SJCRH30 (cell line): ENCODE results near the gene PTPN12. TPM values are rescaled to one million over a fixed set of nuclear protein-coding genes. Genes with fewer than 3 reads are reported as not detected.
"Not testable (repeated sequence)": the region's sequence is repeated elsewhere in the genome, so short reads cannot be mapped to it uniquely, and the experiment has no call there.

Experiments used
- DNase-seq, 2 experiments: peaks; one replicate each; pipeline ENCODE4 v3.0.0-alpha.2; 2015 to 2020
- H3K27ac ChIP-seq: fragments of 250-450 bp; sonication (Bioruptor Pico); 2 replicates; pipeline ENCODE4 v1.5.1; 2020; ENCODE audit warnings: mild to moderate bottlenecking, moderate library complexity
- H3K27me3 ChIP-seq: fragments of 250-450 bp; sonication (Bioruptor Pico); 2 replicates; pipeline ENCODE4 v1.5.1; 2020; ENCODE audit warnings: mild to moderate bottlenecking, moderate library complexity
- H3K36me3 ChIP-seq: fragments of 250-450 bp; sonication (Bioruptor Pico); 2 replicates; pipeline ENCODE4 v1.5.1; 2020; ENCODE audit warnings: mild to moderate bottlenecking, moderate library complexity
- H3K4me1 ChIP-seq: fragments of 250-450 bp; sonication (Bioruptor Pico); 2 replicates; pipeline ENCODE4 v1.5.1; 2020; ENCODE audit warnings: mild to moderate bottlenecking, moderate library complexity
- H3K4me3 ChIP-seq: fragments of 250-450 bp; sonication (Bioruptor Pico); 2 replicates; pipeline ENCODE4 v1.5.1; 2020; ENCODE audit warnings: mild to moderate bottlenecking, moderate library complexity
- H3K9me3 ChIP-seq: fragments of 250-450 bp; sonication (Bioruptor Pico); replicated peaks from 2 replicates; pipeline ENCODE4 v1.5.1; 2020; ENCODE audit warnings: mild to moderate bottlenecking, moderate library complexity
- total RNA-seq: library from RNA; depleted of rRNA; stranded (reverse); fragments of >200 nt; shearing (Covaris generic); gene quantifications from 2 replicates; pipeline ENCODE4 v1.2.3, GENCODE V29; 2014

PTPN12 gene
- total RNA-seq, 1 experiment from 2014 or later = 47.0 TPM

- Histone ChIP-seq H3K27ac (no peak overlapping the region), H3K9me3 (no peaks in the 10 kb centered on the region), H3K4me1 (no peaks in the 10 kb centered on the region), H3K4me3 (no peak overlapping the region), H3K36me3 (peaks cover 65% of the 10 kb centered on the region), H3K27me3 (no peaks in the 10 kb centered on the region)
- DNase-seq = no peak
These were observed 43.8 kb downstream of the PTPN12 start for GRCh38 chr7:77580762-77581350.

DNA sequence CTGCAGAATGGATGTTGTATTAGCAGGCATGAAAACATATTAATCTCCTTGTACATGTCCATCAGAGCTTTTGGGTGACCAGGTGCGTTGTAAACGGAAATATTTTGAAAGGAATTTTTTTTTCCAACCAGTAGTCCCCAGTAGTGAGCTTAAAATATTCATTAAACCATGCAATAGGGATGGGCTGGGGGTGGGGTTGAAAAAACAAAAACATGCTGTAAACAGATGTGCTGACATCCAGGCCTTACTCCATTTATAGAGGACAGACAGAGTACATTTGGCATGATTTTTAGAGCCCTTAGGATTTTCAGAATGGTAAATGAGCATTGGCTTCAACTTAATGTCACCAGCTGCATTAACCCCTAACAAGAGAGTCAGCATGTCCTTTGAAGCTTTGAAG lies 50.2 kb downstream of the PTPN12 start:
- no peaks in the 10 kb centered on the region for H3K9me3 ChIP-seq
- no peak for DNase-seq
- H3K4me1 ChIP-seq = no peaks in the 10 kb centered on the region
- H3K36me3 ChIP-seq = peaks cover 66% of the 10 kb centered on the region
- H3K4me3 ChIP-seq = no peak overlapping the region
- H3K27ac ChIP-seq = no peak overlapping the region
- H3K27me3 ChIP-seq = no peaks in the 10 kb centered on the region

DNA sequence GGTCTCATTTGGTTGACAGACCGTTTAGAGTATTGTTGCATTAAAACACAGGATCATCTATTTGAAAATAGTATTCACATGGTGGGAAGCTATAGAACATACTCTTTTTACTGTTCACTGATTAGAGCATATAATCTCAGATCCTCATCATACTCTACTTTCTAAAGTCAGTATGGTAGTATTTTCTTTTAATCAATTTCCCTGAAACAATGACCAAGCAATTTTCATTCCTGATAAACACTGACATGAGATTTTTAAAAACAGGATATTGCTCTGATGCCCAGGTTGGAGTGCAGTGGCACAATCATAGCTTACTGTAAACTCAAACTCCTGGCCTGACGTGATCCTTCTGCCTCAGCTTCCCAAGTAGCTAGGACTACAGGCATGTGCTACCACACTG lies 63.9 kb downstream of the PTPN12 start:
- Histone ChIP-seq H3K36me3 (peaks cover 82% of the 10 kb centered on the region), H3K27ac (no peak overlapping the region)
- DNase-seq = no peak

DNA sequence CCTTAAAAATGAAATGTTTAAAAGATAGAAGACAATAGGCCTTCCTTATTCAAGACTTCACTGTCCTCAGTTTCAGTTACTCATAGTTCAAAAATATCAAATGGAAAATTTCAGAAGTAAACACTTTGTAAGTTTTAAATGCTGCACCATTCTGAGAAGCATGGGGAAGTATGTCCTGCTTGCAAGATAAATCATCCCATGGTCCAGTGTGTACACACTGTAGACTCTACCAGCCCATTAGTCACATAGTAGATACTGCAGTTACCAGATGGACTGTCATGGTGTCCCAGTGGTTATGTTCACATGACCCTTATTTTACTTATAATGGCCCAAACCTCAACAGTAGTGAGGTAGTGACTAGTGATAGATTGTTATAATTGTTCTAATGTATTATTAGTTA lies 69.5 kb downstream of the PTPN12 start:
- H3K4me3 ChIP-seq = no peak overlapping the region
- peaks cover 78% of the 10 kb centered on the region for H3K36me3 ChIP-seq
- no peaks in the 10 kb centered on the region for H3K9me3 ChIP-seq
- no peak for DNase-seq
- no peaks in the 10 kb centered on the region for H3K27me3 ChIP-seq
- H3K27ac ChIP-seq = no peak overlapping the region
- no peaks in the 10 kb centered on the region for H3K4me1 ChIP-seq

More for the DNA sequence above, 63.9 kb downstream of the PTPN12 start:
- H3K4me3 ChIP-seq = no peak overlapping the region
- no peaks in the 10 kb centered on the region for H3K4me1 ChIP-seq
- H3K9me3 ChIP-seq = no peaks in the 10 kb centered on the region
- H3K27me3 ChIP-seq = no peaks in the 10 kb centered on the region

DNA sequence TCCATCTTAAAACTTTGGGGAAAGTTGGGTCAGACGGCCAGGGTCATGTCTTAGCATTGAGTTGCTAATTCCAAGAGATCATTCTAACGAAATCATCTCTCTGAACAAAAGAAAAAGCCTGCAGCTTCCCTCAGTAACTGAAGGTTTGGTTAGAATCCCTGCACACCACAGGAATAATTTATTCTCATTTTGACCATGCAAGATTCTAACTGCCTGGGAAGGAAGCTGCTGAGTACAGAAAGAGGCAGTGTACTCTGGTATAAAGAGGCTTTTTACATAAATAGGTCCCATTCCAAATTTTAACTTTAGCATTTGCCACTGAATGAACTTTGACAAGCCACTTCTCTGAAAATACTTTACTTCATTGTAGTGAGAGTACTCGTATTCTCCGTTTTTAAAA lies 82.2 kb downstream of the PTPN12 start:
- Histone ChIP-seq H3K4me3 (no peak overlapping the region), H3K36me3 (peaks cover 84% of the 10 kb centered on the region), H3K4me1 (no peaks in the 10 kb centered on the region), H3K27me3 (no peaks in the 10 kb centered on the region), H3K9me3 (no peaks in the 10 kb centered on the region), H3K27ac (no peak overlapping the region)
- no peak for DNase-seq

GRCh38 chr7:77626586-77627308 lies 89.7 kb downstream of the PTPN12 start:
- Histone ChIP-seq H3K27me3 (no peaks in the 10 kb centered on the region), H3K4me3 (no peak overlapping the region), H3K36me3 (peaks cover 59% of the 10 kb centered on the region), H3K9me3 (no peaks in the 10 kb centered on the region), H3K4me1 (no peaks in the 10 kb centered on the region), H3K27ac (no peak overlapping the region)
- no peak for DNase-seq

DNA sequence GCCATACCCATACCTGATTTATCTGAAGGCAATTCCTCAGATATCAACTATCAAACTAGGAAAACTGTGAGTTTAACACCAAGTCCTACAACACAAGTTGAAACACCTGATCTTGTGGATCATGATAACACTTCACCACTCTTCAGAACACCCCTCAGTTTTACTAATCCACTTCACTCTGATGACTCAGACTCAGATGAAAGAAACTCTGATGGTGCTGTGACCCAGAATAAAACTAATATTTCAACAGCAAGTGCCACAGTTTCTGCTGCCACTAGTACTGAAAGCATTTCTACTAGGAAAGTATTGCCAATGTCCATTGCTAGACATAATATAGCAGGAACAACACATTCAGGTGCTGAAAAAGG lies 90.2 kb downstream of the PTPN12 start:
- Histone ChIP-seq H3K36me3 (peaks cover 59% of the 10 kb centered on the region), H3K4me3 (no peak overlapping the region), H3K4me1 (no peaks in the 10 kb centered on the region), H3K9me3 (no peaks in the 10 kb centered on the region), H3K27ac (no peak overlapping the region), H3K27me3 (no peaks in the 10 kb centered on the region)
- DNase-seq = no peak

GRCh38 chr7:77629797-77630196 lies 92.7 kb downstream of the PTPN12 start:
- Histone ChIP-seq H3K4me3 (no peak overlapping the region), H3K9me3 (no peaks in the 10 kb centered on the region), H3K27me3 (no peaks in the 10 kb centered on the region), H3K36me3 (peaks cover 52% of the 10 kb centered on the region), H3K27ac (no peak overlapping the region), H3K4me1 (no peaks in the 10 kb centered on the region)
- DNase-seq = no peak

- H3K27me3 ChIP-seq = no peaks in the 10 kb centered on the region
- no peaks in the 10 kb centered on the region for H3K9me3 ChIP-seq
- H3K4me1 ChIP-seq = no peaks in the 10 kb centered on the region
- no peak for DNase-seq
- peaks cover 55% of the 10 kb centered on the region for H3K36me3 ChIP-seq
- no peak overlapping the region for H3K4me3 ChIP-seq
- no peak overlapping the region for H3K27ac ChIP-seq
These were observed 94.7 kb downstream of the PTPN12 start for GRCh38 chr7:77631820-77632219.

DNA sequence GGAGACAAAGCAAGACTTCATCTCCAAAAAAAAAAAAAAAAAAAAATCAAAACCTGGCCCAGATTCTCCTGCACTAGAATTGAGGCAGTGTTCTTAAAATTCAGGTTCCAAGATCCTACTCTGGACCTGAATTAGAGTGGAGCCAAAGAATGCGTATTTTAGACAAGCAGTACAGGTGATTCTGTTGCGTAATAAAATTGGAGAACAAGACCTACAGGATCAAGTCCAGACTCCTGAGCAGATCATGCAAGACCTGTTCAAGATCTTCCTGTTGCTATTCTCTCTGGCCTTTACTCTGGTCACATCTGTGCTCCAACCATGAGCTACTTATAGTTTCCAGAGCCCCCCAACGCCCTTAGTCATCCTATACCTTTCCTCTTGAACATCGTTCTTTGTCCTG lies 107.7 kb downstream of the PTPN12 start:
- Histone ChIP-seq H3K9me3 (no peaks in the 10 kb centered on the region), H3K36me3 (peaks cover 61% of the 10 kb centered on the region), H3K4me3 (no peak overlapping the region), H3K4me1 (no peaks in the 10 kb centered on the region), H3K27ac (no peak overlapping the region), H3K27me3 (no peaks in the 10 kb centered on the region)
- peak in 1 of 2 experiments; percentile 9 for DNase-seq

- Histone ChIP-seq H3K27ac (no peak overlapping the region), H3K27me3 (no peaks in the 10 kb centered on the region), H3K4me1 (no peaks in the 10 kb centered on the region), H3K4me3 (no peak overlapping the region), H3K9me3 (no peaks in the 10 kb centered on the region), H3K36me3 (peaks cover 32% of the 10 kb centered on the region)
- DNase-seq = no peak
These were observed 111.7 kb downstream of the PTPN12 start for GRCh38 chr7:77648742-77649338.

DNA sequence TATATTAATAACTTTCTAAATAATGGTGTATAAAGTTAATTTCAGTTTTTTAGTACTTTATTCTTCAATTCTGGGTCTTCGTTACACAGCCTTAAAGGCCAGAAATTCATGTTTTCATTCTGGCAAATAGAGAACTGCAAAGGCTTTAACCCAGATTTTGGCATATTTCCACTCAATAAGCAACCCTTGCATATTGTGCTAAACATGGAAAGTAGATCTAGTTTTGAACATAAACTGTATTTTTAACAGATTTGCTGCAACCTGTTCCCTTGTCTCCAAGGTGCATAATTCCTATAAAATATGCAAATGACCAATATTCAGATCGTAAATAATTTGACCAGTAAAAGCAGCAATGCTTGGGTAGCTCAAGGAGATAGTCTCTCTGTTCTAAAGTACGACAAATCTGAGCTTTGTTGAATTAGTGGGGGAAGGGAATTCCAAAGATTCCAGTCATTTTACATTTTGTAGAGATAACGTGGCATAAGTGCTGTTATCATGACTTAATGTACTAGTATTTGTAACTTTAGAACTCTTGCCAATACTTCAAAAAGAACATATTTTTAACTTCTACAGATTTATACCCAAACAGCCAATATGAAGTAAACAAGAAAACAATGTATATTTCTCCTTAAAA lies 112.7 kb downstream of the PTPN12 start:
- Histone ChIP-seq H3K36me3 (peaks cover 23% of the 10 kb centered on the region), H3K4me3 (no peak overlapping the region), H3K4me1 (no peaks in the 10 kb centered on the region), H3K9me3 (no peaks in the 10 kb centered on the region), H3K27ac (no peak overlapping the region), H3K27me3 (no peaks in the 10 kb centered on the region)
- no peak for DNase-seq

DNA sequence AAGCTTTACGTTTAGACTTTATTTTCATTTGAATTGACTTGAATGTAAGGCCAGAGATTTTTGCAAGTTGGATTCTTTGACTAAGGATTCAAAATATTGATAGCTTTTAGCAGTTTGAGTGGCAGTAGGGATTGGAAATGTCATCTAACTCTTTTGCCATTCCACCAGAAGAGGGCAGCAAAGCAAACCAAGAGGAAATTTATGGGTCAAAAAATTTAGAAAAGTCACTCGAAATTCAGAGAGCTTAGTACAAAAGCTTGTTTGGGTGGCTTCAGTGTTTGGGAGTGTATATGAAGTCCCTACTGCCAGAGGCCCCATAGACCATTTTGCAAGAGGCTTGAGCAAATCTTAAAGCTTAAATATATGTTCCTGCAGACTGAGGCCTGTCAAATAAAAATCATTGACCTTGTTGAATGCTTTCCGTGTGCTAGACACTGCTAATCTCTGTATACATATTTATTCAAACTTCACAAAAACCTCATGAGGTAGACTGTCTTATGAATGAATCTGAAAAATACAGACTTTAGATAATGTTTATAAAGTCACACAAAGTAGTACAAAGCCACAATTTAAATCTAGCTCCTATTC lies 114.6 kb downstream of the PTPN12 start:
- peaks cover 12% of the 10 kb centered on the region; the same call in 1 of the 2 replicates for H3K36me3 ChIP-seq
- no peaks in the 10 kb centered on the region for H3K27me3 ChIP-seq
- H3K4me3 ChIP-seq = no peak overlapping the region
- H3K4me1 ChIP-seq = no peaks in the 10 kb centered on the region
- H3K9me3 ChIP-seq = no peaks in the 10 kb centered on the region
- peak in 1 of 2 experiments; percentile 60 for DNase-seq
- no peak overlapping the region for H3K27ac ChIP-seq

DNA sequence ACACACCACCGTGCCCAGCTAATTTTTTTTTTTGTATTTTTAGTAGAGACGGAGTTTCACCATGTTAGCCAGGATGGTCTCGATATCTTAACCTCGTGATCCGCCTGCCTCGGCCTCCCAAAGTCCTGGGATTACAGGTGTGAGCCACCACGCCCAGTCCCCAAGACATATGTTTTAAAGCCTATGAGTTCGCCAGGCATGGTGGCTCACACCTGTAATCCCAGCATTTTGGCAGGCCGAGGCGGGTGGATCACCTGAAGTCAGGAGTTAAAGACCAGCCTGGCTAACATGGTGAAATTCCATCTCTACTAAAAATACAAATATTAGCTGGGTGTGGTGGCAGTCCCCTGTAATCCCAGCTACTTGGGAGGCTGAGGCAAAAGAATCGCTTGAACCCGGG lies 115.7 kb downstream of the PTPN12 start:
- not testable (repeated sequence) for H3K36me3 ChIP-seq, DNase-seq, H3K4me1 ChIP-seq, H3K27ac ChIP-seq, H3K9me3 ChIP-seq, H3K4me3 ChIP-seq, H3K27me3 ChIP-seq

GRCh38 chr7:77653572-77653971 lies 116.5 kb downstream of the PTPN12 start:
- Histone ChIP-seq H3K4me3 (no peak overlapping the region), H3K27me3 (no peaks in the 10 kb centered on the region), H3K4me1 (no peaks in the 10 kb centered on the region), H3K36me3 (peaks cover 10% of the 10 kb centered on the region; the same call in 1 of the 2 replicates), H3K9me3 (no peaks in the 10 kb centered on the region), H3K27ac (no peak overlapping the region)
- no peak for DNase-seq
